HCT116 (cell line): ENCODE measurements around the gene ATP1B4. TPM values are rescaled to one million over a fixed set of nuclear protein-coding genes. Genes with fewer than 3 reads are reported as not detected.

ENCODE experiments used
- ATAC-seq: fragments of 200-7000 bp; cut with Tn5 transposase; 2 replicates; pipeline ENCODE4 v1.9.1; 2020; ENCODE audit warnings: mild to moderate bottlenecking, moderate library complexity
- BruUV-seq: library from RNA; stranded (reverse); fragments of 400-500 nt; replicated peaks from 2 replicates; lab custom pipeline; 2021; lab: Mats Ljungman, UMichigan
- CTCF ChIA-PET: fragments of 300-600 bp; sonication (Branson Sonifier 250); formaldehyde crosslinking; loops from one replicate; lab custom pipeline; 2021; ENCODE audit warnings: antibody characterized with exemption; lab: Charles Lee
- POLR2A ChIA-PET: fragments of 300-600, 350-600 bp; sonication (Branson Sonifier 250); formaldehyde crosslinking; loops from one replicate; lab custom pipeline; 2021; ENCODE audit warnings: antibody characterized with exemption; lab: Charles Lee
- RAD21 ChIA-PET, 2 experiments: fragments of 300-600 bp; sonication (Branson Sonifier 250); formaldehyde crosslinking; loops; one replicate each; lab custom pipeline; 2023; ENCODE audit warnings: low total read pairs in 2 of 2; ENCODE audit not compliant: uncharacterized antibody in 2 of 2, unreplicated experiment in 2 of 2, low non-redundant PET in 1 of 2; lab: Charles Lee
- DNase-seq: peaks from one replicate; pipeline ENCODE4 v3.0.0-alpha.2; 2010; ENCODE audit warnings: low read depth, low spot score
- H2AFZ ChIP-seq: fragments of 200-600 bp; shearing (Covaris generic), sonication (generic); 2 replicates; pipeline ENCODE4 v1.6.1; 2017; ENCODE audit warnings: low read depth, mixed run types, mixed read lengths, antibody characterized with exemption, low read length; ENCODE audit not compliant: poor library complexity, severe bottlenecking
- H3K27ac ChIP-seq: 2 replicates; pipeline ENCODE4 v1.5.1; 2012; ENCODE audit warnings: low read depth, low read length
- H3K27me3 ChIP-seq: fragments of 200-600 bp; sonication (generic); 2 replicates; pipeline ENCODE4 v1.6.1; 2016; ENCODE audit warnings: mixed run types, low read length, mixed read lengths; ENCODE audit not compliant: insufficient read depth
- H3K36me3 ChIP-seq, 2 experiments: fragments of 200-500 bp in 1 of 2; fragments of 200-600 bp in 1 of 2; sonication (Bioruptor generic) in 1 of 2; sonication (generic) in 1 of 2; 2 replicates each; pipeline versions ENCODE4 v1.5.1 to v1.6.1; 2014 to 2016; ENCODE audit warnings: low read length in 2 of 2, inconsistent platforms in 1 of 2, mixed read lengths in 1 of 2, mixed run types in 1 of 2; ENCODE audit not compliant: insufficient read depth in 2 of 2, control insufficient read depth in 1 of 2
- H3K4me1 ChIP-seq, 2 experiments: fragments of 200-600 bp in 1 of 2; sonication (generic) in 1 of 2; 2 replicates each; pipeline versions ENCODE4 v1.5.1 to v1.6.1; 2012 to 2017; ENCODE audit warnings: low read length in 2 of 2, inconsistent platforms in 1 of 2, mild to moderate bottlenecking in 1 of 2, mixed read lengths in 1 of 2, mixed run types in 1 of 2, moderate library complexity in 1 of 2; ENCODE audit not compliant: insufficient read depth in 2 of 2, control insufficient read depth in 1 of 2
- H3K4me2 ChIP-seq: fragments of 200-600 bp; sonication (generic); 2 replicates; pipeline ENCODE4 v1.6.1; 2017; ENCODE audit warnings: mixed run types, low read length, mixed read lengths
- H3K4me3 ChIP-seq, 2 experiments: fragments of 200-600 bp in 1 of 2; sonication (generic) in 1 of 2; replicated peaks in 1 of 2; 2 replicates each; pipeline ENCODE4 v1.5.1; 2011 to 2016; ENCODE audit warnings: low read length in 2 of 2, control low read depth in 1 of 2, low read depth in 1 of 2, mild to moderate bottlenecking in 1 of 2, mixed read lengths in 1 of 2, mixed run types in 1 of 2
- H3K79me2 ChIP-seq: fragments of 200-600 bp; sonication (generic); 2 replicates; pipeline ENCODE4 v1.6.1; 2017; ENCODE audit warnings: mild to moderate bottlenecking, mixed run types, low read length, moderate library complexity, mixed read lengths; ENCODE audit not compliant: insufficient read depth
- H3K9ac ChIP-seq: fragments of 200-600 bp; sonication (generic); 2 replicates; pipeline ENCODE4 v1.6.1; 2016; ENCODE audit warnings: low read length, mixed read lengths
- H3K9me2 ChIP-seq: fragments of 200-600 bp; sonication (generic), shearing (Covaris generic); 2 replicates; pipeline ENCODE4 v1.6.1; 2017; ENCODE audit warnings: mixed run types, mild to moderate bottlenecking, moderate library complexity; ENCODE audit not compliant: insufficient read depth
- H3K9me3 ChIP-seq, 2 experiments: fragments of 200-500 bp in 1 of 2; fragments of 200-600 bp in 1 of 2; sonication (Bioruptor generic) in 1 of 2; sonication (generic) in 1 of 2; 2 replicates each; pipeline ENCODE4 v1.6.1; 2014 to 2017; ENCODE audit warnings: low read length in 2 of 2, mixed read lengths in 2 of 2, inconsistent platforms in 1 of 2, low read depth in 1 of 2, mild to moderate bottlenecking in 1 of 2, mixed run types in 1 of 2, moderate library complexity in 1 of 2; ENCODE audit not compliant: control insufficient read depth in 1 of 2, insufficient read depth in 1 of 2
- H4K20me1 ChIP-seq: fragments of 200-600 bp; sonication (generic), shearing (Covaris generic); 2 replicates; pipeline ENCODE4 v1.6.1; 2017; ENCODE audit warnings: mixed run types, mild to moderate bottlenecking, moderate library complexity; ENCODE audit not compliant: insufficient read depth
- ATF3 ChIP-seq: IDR thresholded peaks from 2 replicates; pipeline ENCODE4 v1.6.1; 2012
- CBX3 ChIP-seq: IDR thresholded peaks from 2 replicates; pipeline ENCODE4 v1.6.1; 2012; ENCODE audit warnings: low read depth
- EGR1 ChIP-seq: IDR thresholded peaks from 2 replicates; pipeline ENCODE4 v1.6.1; 2012; ENCODE audit warnings: low read depth
- ELF1 ChIP-seq: IDR thresholded peaks from 2 replicates; pipeline ENCODE4 v1.6.1; 2012; ENCODE audit warnings: low read depth, borderline replicate concordance
- EZH2 ChIP-seq: fragments of 200-600 bp; sonication (generic); IDR thresholded peaks from 2 replicates; pipeline ENCODE4 v1.6.1; 2017; ENCODE audit warnings: antibody characterized with exemption, mixed run types
- POLR2A ChIP-seq: IDR thresholded peaks from 2 replicates; pipeline ENCODE4 v1.7.0; 2011; ENCODE audit warnings: borderline replicate concordance; ENCODE audit not compliant: insufficient read depth, insufficient read length; ENCODE audit errors: extremely low read depth
- POLR2AphosphoS5 ChIP-seq: IDR thresholded peaks from 2 replicates; pipeline ENCODE4 v1.6.1; 2011; ENCODE audit warnings: mild to moderate bottlenecking, low read depth, low read length, moderate library complexity
- SP1 ChIP-seq: IDR thresholded peaks from 2 replicates; pipeline ENCODE4 v1.6.1; 2012; ENCODE audit warnings: low read depth
- TCF7L2 ChIP-seq: IDR thresholded peaks from 2 replicates; pipeline ENCODE4 v1.7.0; 2011; ENCODE audit warnings: borderline replicate concordance, inconsistent platforms; ENCODE audit not compliant: insufficient read depth, insufficient read length; ENCODE audit errors: extremely low read depth
- ZFX ChIP-seq: fragments of 450-650 bp; IDR thresholded peaks from 2 replicates; pipeline ENCODE4 v1.6.1; 2017
- ZNF274 ChIP-seq: fragments of 200-500 bp; sonication (Bioruptor generic); IDR thresholded peaks from 2 replicates; pipeline ENCODE4 v1.6.1; 2014; ENCODE audit warnings: mild to moderate bottlenecking, low read depth, low read length, inconsistent platforms
- intact Hi-C: fragments of 100-400 bp; cut with micrococcal nuclease; formaldehyde crosslinking; loops from 2 replicates; pipeline ENCODE4 v1.10.0; 2022
- total RNA-seq: library from RNA; stranded (reverse); gene quantifications from one replicate; pipeline ENCODE4 v1.2.1, GENCODE V29; 2021; ENCODE audit not compliant: unreplicated experiment
- TF ChIP-seq, protein P1 (sequence below): IDR thresholded peaks from 2 replicates; pipeline ENCODE4 v1.6.1; 2012

The ATP1B4 gene
- total RNA-seq, 1 experiment from 2014 or later, result not detected

DNA sequence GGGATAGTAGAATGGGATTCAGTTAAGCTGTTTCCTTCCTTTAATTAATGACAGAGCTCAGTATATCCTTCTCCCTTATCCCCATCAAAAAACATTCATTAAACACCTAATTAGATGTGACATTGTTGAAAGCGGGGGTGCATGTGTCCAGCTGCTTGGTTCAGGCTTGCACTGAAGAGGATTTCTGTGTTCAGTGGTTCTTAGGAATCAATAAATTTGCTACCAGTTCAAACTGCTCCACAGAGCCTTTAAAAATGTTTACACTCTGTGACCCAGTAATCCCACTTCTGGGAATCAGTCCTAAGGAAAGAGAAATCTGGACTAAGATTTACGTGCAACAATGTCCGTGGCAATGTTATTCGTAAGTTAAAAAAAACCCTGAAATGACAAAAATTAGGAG, 43.5 kb upstream of the ATP1B4 start:
- H3K4me2 ChIP-seq, result no peak overlapping the region
- H3K9me3 ChIP-seq, result no peaks in the 10 kb centered on the region
- ChIA-PET CTCF (interaction anchor here (1.0 to 1.4 kb wide), 3 partner anchors 9 to 18 kb away, joined by 3 to 4 read pairs (median 4); no protein-coding TSS in a partner anchor), RAD21 (no interaction called here), POLR2A (no interaction called here)
- H3K79me2 ChIP-seq, result no peaks in the 10 kb centered on the region
- TF ChIP-seq, protein P1, sequence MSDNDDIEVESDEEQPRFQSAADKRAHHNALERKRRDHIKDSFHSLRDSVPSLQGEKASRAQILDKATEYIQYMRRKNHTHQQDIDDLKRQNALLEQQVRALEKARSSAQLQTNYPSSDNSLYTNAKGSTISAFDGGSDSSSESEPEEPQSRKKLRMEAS, result no peak
- no peak for TF ChIP-seq EGR1
- TF ChIP-seq SP1, result no peak
- TF ChIP-seq ELF1, result no peak
- no peak overlapping the region for H3K4me3 ChIP-seq
- no peak overlapping the region for H2AFZ ChIP-seq
- no peak for DNase-seq
- no peak overlapping the region for H3K9ac ChIP-seq
- H3K4me1 ChIP-seq, result peaks cover 0 to 15% of the 10 kb centered on the region in 2 experiments; a peak in 2 of 4 replicates
- ATAC-seq, result no peak
- BruUV-seq, result no TSS peak
- no peaks in the 10 kb centered on the region for H3K9me2 ChIP-seq
- no peaks in the 10 kb centered on the region for H4K20me1 ChIP-seq
- intact Hi-C loops, result no loop called here
- H3K27ac ChIP-seq, result no peak overlapping the region
- no peaks in the 10 kb centered on the region for H3K27me3 ChIP-seq
- no peaks in the 10 kb centered on the region for H3K36me3 ChIP-seq

DNA sequence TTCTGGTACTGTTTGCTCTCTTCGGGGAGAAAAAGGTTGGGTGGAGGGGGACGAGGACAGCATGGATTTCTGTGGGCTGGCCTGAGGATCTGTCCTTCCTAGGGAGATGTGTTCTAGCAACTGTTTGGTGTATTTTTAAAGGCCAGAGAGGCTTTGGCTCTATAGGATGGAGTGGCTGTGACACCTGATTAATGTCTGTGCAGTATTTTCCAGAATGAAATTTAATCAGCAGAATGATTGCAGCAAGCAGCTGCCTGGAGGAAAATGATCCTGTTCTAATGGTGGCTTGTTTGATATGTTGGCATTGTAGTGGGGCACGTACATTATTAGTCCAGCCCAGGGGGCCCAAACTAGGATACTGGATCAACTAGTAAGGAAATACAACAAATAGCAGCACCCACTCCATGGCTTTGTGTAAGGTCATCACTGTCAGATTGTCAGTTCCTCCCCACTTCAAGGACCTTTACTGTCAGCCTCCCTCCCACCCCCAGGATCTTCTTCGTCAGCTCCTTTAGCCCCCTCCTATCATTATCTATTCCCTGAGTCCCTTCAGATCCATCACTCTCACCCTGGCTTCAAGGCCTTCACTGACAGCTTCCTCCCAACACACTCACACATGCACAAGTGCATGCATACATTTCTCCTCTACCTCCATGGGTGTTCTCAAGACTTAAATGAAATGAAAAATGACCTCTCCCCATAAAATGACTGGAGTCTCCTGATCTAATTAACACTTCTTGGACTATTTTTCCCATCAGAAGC, 40.2 kb upstream of the ATP1B4 start:
- DNase-seq (no peak), ATAC-seq (no peak)
- H3K27me3 ChIP-seq, result no peaks in the 10 kb centered on the region
- RAD21 ChIA-PET, result no interaction called here
- POLR2A ChIA-PET, result no interaction called here
- peaks cover 0 to 4% of the 10 kb centered on the region in 2 experiments; a peak in 2 of 4 replicates for H3K4me1 ChIP-seq
- no peak overlapping the region for H2AFZ ChIP-seq
- H3K9me2 ChIP-seq, result no peaks in the 10 kb centered on the region
- H3K9ac ChIP-seq, result no peak overlapping the region
- no peaks in the 10 kb centered on the region for H3K79me2 ChIP-seq
- CTCF ChIA-PET, result no interaction called here
- intact Hi-C loops, result no loop called here
- H3K4me2 ChIP-seq, result no peak overlapping the region
- H4K20me1 ChIP-seq, result no peaks in the 10 kb centered on the region
- H3K9me3 ChIP-seq, result no peaks in the 10 kb centered on the region
- H3K4me3 ChIP-seq, result no peak overlapping the region
- no peak overlapping the region for H3K27ac ChIP-seq
- TF ChIP-seq POLR2A (no peak), POLR2AphosphoS5 (no peak), CBX3 (no peak), ZNF274 (no peak), EGR1 (no peak), ZFX (no peak), TCF7L2 (no peak), EZH2 (no peak), ATF3 (no peak)
- no peaks in the 10 kb centered on the region for H3K36me3 ChIP-seq
- BruUV-seq, result no TSS peak
